Activated naive CD4-positive, alpha-beta T cell (primary cell): ENCODE results near the gene CMTM4.
"Not testable (repeated sequence)": the region's sequence is repeated elsewhere in the genome, so short reads cannot be mapped to it uniquely, and the experiment has no call there.

Experiments
- DNase-seq, 4 experiments: peaks; one replicate each; lab custom pipeline; 2025; lab: John Stamatoyannopoulos, UW

Gene CMTM4

DNA sequence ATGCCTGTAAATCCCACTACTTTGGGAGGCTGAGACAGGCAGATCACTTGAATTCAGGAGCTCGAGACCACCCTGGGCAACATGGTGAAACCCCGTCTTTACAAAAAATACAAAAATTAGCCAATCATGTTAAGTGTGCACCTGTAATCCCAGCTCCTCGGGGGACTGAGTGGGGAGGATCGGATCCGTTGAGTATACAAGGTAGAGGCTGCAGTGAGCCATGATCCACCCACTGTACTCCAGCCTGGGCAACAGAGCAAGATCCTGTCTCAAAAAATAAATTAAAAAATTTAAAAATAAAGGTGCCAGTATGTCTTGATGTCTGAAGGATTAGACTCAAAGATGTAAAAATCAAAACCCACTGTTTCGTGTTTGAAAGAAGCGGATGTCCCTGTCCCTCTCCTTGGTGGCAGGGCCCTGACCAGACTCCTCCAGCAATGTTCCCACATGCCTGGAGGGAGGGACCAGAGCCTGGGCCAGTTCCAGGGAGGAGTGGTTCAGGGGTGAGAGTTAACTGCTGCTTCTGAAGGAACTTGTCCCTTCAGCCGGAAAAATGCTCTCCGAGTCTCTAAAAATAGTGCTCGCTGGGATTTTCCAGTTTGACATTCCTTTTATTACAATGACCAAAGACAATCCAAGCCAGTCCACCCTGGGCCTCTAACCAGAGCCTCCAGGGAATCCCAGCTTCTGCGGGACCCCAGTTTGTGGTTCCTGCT, 9.4 kb upstream of the CMTM4 start:
- DNase-seq = no peak

DNA sequence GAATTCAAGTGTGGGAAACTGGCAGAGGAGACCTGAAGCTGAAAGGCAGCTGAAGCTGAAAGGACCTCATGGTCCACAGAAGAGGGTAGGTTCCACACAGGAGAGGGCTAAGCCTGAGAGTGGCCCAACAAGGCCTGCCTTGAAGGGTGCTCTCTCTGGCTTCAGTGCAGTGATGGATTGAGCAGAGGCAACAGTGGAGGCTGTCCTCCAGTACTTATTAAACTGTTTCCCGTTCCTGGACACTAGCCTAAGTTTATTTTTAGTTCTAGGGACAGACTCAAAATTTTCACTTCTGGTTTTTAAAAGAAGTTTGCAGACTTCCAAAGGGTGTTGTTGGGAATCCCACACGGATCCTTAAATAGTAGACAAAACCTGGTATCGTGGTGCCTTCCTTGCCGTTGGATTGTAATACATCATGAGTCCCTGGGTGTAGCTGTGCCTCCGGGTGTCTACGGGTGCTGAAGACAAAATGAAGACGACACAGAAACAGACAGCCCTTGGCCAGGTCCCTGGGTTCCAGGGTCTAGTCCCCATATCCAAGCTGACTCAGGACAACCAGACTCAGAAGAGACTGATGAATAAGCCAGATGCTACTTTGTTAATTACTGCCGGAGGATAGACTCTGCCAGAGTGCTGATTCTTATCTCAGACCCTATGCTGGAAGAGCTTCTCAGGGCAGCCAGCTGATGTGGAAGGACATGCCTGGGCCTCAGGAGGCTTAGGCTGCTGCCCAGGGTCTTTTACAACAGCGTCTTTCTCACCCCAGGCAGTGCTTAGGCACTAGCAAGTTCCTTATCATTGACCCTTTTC, 7.1 kb upstream of the CMTM4 start:
- DNase-seq = no peak

DNA sequence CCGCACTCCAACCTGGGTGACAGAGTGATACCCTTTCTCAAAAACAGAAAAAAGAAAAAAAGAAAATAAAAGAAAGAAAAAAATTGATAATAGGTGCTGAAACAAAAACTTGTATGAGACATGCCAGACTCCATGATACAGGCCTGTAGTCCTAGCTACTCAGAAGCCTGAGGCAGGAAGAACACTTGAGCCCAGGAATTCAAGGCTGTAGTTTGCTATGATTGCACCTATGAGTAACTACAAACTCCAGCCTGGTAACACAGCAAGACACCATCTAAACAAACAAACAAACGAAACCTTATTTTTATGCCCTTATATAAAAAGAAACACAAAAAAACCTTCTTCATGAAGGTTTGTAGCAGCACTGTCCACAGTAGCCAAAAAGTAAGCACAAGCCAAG, 5.0 kb upstream of the CMTM4 start:
- DNase-seq = no peak

DNA sequence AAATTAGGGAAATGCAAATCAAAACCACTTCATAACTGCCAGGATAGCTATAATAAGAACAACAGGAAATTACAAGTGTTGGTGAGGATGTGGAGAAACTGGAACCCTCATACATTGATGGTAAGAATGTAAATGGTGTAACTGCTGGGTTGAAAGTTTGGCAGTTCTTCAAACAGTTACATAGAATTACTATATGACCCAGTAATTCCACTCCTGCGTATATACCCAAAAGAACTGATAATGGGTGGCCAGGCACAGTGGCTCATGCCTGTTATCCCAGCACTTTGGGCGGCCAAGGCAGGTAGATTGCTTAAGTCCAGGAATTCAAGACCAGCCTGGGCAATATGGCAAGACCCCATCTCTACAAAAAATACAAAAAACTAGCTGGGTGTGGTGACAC, 4.5 kb upstream of the CMTM4 start:
- DNase-seq = no peak

DNA sequence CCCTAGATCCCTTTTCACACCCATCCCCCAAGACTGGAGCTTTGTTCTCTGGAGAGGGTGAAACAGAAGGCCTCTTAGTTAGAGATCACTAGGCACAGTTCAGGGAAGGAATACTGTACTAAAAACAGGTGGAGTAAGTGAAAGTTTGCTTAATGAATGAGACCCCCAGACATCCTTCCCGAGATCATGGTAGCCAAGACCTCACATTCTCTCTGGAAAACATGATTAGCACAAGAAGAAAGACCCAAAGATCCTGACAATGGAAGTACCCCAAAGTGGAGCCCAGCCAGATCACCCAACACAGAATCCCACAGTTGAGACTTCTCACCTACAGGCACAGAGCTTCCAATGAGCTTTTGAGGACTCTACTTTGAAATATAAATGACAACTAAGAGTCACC, 3.4 kb upstream of the CMTM4 start:
- no peak for DNase-seq

DNA sequence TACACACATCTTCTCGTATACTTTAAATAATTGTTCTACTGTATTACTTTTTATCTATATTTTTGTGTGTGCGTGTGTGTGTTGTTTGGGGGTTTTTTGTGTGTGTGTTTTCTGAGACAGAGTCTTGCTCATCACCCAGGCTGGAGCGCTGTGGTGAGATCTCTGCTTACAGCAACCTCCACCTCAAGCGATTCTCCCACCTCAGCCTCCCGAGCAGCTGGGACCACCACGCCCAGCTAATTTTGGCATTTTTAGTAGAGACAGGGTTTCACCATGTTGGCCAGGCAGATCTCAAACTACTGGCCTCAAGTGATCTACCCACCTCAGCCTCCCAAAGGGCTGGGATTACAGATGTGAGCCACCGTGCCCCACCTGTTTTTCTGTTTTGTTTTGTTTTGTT, 1.5 kb upstream of the CMTM4 start:
- DNase-seq = no peak

DNA sequence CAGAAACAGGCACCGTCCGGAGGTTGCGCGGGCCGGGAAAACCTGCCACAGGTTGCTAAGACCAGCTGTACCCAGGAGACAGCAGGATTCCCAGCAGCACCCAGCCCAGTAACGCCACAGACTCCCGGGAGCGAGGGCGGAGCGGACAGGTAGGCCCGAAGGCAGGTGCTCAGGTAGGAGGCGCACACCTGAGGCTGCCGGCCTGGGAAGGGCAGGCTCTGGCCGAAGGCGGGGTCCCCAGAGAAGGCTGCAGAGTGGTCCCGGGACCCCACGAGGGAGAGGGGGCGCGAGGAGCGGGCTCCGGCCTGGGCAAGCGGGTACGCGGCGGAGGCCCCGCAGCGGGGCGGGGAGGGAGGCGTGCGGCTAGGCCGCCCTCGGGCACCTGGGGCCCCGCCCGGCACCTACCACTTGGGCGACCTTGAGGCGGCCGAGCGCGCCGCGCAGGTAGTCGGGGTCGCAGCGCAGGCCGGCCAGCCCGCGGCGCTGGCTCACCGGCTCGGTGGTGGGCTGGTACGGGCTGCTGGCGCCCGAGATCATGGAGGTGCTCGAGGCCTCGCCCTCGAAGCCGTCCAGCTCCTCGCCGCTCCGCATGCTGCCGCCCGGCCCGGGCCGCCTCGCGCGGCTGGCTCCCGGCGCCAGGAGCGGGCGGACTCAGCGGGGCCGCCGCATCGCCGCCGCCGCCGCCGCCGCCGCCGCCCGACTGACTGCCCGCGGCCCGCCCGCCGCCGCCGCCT, 441 bp downstream of the CMTM4 start:
- peak in 1 of 4 experiments; percentile 24 for DNase-seq

DNA sequence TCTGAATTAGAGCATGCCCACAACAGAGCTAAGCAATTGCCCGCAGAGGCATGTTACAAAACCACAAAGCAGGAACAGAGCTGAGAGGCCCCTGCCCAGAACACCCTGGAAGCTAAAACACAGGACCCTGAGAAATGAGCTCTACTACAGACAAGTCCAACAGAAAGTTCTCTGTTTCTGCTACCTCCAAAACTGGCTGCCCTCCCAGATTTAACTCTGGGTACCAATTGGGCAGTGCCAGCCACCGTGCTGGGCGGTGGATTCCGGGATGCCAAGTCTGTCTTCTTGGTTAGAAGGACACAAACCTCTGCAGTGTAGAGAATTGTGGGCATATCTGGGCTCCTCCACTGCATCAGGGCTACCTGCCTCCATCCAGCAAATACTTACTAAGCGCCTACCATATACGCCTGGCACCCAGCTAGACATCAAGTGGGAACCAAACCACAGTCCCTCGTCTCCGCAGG, 1.0 kb downstream of the CMTM4 start:
- no peak for DNase-seq

DNA sequence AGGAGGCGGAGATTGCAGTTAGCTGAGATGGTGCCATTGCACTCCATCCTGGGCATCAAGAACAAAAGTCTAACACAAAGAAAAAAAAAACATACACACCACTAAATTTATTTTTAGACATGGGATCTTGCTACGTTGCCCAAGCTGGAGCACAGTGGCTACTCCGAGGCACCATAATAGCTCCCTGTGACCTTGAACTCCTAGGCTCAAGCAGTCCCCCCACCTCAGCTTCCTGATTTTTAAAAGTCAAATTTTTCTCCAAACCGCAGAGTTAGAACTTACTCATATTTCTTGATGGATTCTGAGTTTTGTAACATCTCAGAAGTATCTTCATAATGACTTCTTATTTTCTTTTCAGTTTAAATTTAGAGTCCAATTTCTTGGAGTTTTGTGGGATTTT, 3.4 kb downstream of the CMTM4 start:
- DNase-seq = no peak

DNA sequence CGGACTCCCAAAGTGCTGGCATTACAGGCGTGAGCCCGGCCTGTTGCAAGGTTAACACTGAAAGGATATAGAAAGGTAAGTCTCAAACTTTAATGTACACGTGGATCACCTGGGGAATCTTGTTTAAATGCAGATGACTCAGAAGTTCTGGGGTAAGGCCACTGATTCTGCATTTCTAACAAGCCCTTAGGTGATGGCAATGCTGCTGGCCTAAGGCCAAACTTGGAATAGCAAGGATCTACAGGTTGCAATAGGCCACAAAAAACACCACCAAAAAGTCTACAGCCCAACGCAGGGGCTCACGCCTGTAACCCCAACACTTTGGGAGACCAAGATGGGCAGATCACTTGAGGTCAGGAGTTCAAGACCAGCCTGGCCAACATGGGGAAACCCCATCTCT, 4.2 kb downstream of the CMTM4 start:
- DNase-seq = no peak

DNA sequence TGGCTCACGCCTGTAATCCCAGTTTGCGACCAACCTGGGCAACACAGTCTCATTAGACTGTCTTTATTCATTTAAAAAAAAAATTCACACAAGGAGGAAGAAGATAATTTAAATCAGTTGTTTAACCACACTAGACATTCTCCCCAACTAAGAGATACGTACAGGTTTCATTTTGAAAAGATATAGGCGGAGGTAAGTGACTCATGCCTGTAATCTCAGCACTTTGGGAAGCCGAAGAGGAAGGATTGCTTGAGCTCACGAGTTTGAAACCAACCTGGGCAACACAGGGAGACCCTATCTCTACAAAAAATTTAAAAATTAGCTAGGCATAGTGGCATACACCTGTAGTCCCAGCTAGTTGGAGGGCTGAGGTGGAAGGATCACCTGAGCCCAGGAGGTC, 5.3 kb downstream of the CMTM4 start:
- DNase-seq = no peak

DNA sequence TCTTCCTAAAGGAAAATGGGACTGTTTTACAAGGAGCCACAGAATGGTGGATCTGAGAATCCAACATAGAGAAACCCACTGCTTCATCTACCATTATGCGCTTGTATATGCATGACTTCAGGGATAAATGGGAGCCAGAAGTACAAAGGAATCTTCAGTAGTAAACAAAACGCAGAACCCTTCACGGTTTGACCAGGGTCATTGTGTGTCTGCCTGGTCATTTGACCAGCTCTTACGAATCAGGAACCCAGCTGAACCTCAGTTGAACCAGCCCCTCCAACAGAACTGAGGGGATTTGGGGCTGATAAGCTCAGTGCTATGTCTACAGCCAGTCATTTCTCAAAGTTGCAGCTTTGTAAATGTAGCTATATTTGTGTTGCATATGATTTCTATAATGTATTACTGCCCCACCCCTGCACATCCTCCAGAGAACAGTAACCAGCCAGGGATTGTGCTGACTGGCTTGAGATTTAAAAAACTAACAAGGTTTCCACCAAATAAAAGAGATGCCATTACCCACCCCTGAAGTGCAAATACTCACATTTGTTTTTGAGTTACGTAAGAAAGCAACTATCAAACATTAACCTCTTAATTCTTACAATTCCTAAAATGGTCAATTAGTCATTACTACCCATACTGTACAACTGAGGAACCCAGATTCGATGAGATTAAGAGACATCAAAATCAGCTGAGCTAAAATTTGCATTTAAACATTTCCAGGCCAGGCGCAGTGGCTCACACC, 6.3 kb downstream of the CMTM4 start:
- no peak for DNase-seq

DNA sequence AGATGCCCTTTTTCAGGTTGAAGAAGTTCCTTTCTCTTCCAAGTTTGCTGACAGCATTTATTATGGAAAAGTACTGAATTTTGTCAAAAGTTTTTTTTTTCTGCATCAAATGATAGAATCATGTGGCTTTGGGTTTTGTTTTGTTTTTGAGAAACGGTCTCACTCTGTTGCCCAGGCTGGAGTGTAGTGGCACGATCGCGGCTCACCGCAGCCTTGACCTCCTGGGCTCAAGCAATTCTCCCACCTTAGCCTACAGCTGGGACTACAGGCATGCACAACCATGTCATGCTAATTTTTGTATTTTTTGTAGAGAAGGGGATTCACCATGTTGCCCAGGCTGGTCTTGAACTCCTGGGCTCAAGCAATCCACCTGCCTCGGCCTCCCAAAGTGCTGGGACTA, 7.3 kb downstream of the CMTM4 start:
- no peak for DNase-seq

DNA sequence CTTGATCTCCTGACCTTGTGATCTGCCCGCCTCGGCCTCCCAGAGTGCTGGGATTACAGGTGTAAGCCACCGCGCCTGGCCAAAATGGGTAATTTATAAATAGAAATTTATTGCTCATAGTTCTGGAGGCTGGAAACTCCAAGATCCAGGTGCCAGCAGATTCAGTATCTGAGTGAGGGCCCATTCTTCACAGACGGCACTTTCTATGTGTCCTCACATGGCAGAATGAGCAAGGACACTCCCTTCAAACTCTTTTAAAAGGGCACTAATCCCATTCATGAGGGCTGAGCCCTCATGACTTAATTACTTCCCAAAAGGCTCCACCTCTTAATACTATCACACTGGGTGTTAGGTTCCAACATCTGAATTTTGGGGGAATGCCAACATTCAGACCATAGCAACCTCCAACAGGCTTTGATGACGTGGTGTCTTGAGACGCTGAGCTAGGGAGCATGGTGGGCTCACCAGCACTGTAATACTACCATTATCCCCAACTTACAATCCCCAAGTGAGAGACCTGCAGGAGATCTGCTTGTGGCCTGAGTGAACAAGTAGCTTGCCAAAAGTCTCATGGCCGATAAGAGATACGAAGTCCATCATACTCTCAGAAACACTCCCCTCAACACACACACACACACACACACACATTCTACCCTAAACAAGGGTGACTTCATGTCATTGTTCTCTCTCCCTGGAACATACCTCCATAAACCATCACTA, 8.5 kb downstream of the CMTM4 start:
- DNase-seq = no peak

DNA sequence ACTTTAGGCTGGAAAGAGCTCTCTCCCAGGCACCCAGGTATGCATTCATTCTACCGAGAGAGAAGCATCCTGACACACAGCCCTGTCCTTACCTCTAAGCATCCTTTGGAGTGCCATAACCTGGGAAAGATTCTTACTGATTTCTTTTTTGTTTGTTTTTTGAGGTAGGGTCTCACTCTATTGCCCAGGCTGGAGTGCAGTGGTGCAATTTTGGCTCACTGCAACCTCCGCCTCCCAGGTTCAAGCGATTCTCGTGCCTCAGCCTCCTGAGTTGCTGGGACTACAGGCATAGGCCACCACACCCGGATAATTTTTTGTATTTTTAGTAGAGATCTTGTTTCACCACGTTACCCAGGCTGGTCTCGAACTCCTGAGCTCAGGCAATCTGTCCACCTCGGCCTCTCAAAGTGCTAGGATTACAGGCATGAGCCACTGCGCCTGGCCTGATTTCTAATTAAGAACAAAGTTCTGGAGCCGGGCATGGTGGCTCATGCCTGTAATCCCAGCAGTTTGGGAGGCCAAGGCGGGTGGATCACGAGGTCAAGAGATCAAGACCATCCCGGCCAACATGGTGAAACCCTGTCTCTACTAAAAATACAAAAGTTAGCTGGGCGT, 10.9 kb downstream of the CMTM4 start:
- not testable (repeated sequence) for DNase-seq

DNA sequence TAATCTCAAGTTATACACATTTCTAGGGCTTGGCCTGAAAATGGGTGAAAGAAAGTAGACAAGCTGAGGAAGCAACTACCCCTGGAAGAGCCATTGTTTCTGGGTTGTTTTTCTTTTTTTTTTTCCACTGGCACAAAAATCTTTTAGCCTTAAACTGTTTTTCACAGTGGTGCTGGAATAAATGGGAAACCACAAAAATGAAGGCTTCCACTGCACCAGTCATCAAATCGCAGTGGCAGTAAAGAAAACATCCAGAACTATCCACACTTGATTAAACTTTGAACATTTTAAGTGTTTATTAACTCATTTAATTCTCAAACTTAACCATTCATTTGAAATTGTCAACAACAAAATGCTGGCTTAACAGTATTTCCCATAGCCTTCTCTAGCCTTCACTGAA, 14.3 kb downstream of the CMTM4 start:
- DNase-seq = no peak

DNA sequence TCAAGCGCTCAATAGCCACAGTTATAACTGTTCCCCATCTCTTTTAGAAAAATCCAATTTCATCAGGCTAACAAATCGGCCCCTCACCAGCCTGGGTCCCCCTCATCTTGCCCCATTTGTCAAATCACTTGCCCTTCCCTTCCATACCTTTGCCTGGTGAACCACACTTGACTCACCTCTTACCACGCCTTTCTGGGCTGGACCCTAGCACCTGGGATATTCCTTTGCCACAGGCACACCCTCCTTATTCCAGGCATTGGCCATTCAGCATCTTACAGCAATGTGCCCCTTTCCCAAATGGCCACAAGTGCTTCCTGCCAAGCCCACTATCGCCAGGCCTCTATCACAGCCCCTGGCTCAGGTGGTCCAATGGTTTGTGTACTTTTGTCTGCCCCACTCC, 14.9 kb downstream of the CMTM4 start:
- DNase-seq = no peak

DNA sequence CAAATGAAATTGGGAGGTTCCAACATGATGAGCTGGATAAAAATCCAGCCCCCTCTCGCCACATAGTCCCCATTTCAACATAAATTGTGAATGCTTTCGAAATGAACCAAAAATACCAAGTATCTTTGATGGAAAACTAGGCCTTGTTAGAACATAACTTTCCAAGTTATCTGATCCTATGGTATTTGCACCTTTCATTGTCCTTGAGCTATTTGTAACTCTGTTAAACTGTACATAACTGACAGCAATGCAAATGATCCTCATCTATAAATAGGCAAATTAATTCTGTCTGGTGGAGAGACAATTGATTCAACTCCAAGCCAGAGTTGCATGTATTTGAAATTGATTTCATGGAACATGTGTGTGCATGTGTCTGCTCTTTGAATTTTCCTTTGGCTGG, 18.2 kb downstream of the CMTM4 start:
- DNase-seq = no peak

DNA sequence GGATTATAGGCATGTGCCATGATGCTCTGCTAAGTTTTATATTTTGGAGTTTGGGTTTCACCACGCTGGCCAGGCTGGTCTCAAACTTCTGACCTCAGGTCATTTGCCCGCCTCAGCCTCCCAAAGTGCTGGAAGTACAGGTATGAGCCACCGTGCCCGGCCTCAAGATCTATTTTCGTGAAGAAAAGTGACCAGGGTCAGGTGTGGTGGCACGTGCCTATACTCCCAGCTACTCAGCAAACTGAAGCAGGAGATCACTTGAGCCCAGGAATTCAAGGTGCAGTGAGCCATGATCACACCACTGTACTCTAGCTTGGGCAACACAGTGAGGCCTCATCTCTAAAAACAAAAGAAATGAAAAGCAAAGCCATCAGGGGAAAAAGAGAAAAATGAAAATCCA, 18.7 kb downstream of the CMTM4 start:
- DNase-seq = no peak

DNA sequence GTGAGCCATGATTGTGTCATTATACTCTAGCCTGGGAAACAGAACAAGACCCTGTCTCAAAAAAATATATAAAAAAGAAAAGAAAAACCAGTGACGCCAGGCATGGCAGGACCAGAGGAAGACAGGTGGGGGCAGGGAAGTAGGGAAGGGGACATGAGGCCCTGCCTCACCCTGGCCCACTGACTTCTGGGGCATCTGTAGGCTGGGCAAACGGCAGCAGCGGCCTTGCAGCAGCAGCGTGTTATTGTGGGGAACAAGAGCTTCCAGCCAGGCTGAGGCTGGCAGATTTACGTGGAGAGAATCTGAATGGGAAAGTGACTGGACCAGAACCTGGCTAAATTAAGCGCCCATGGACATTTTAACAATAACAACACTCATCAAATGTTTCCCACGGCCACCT, 19.4 kb downstream of the CMTM4 start:
- DNase-seq = no peak

DNA sequence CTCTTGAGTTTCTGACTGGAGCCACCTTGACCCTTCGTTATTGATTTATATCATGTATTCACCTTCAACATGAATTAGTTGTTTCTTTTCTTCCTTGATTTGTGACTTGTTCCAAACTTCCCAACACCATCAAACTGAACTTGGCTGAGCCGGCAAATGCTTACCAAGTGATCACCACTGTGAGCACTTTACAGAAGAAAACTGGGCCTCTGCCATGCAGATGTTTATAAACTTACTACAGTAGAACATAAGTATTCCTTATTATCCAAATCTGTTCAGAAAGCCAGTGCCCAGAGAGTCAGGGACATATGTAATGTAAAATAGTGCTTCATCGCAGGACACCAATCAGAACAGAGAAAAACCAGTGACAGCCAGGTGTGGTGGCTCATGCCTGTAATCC, 19.9 kb downstream of the CMTM4 start:
- DNase-seq = no peak
